GM23338 (cell line): ENCODE data around the gene SYMPK. TPM values are rescaled to one million over a fixed set of nuclear protein-coding genes. Genes with fewer than 3 reads are reported as not detected.

Source experiments
- ATAC-seq: fragments of 200-7000 bp; cut with Tn5 transposase; 3 replicates; pipeline ENCODE4 v1.9.1; 2020
- DNase-seq: peaks from one replicate; pipeline ENCODE4 v3.0.0-alpha.2; 2015; ENCODE audit warnings: low spot score
- H2AFZ ChIP-seq: fragments of 200-600 bp; sonication (generic); 2 replicates; pipeline ENCODE4 v1.8.0; 2016; ENCODE audit warnings: antibody characterized with exemption, mild to moderate bottlenecking, moderate library complexity
- H3F3A ChIP-seq: fragments of 200-600 bp; sonication (generic); replicated peaks from 2 replicates; pipeline ENCODE4 v1.8.0; 2017; ENCODE audit warnings: antibody characterized with exemption, mixed run types, low read depth
- H3K27ac ChIP-seq: fragments of 200-600 bp; sonication (generic); 2 replicates; pipeline ENCODE4 v1.6.1; 2016; ENCODE audit warnings: low read depth
- H3K27me3 ChIP-seq: fragments of 200-600 bp; sonication (generic); 2 replicates; pipeline ENCODE4 v1.8.0; 2016; ENCODE audit warnings: mild to moderate bottlenecking, mixed run types, moderate library complexity; ENCODE audit not compliant: insufficient read depth
- H3K36me3 ChIP-seq: fragments of 200-600 bp; sonication (generic); 2 replicates; pipeline ENCODE4 v1.8.0; 2016; ENCODE audit warnings: mild to moderate bottlenecking; ENCODE audit not compliant: insufficient read depth
- H3K4me1 ChIP-seq: fragments of 200-600 bp; sonication (generic); 2 replicates; pipeline ENCODE4 v1.8.0; 2016; ENCODE audit warnings: mild to moderate bottlenecking, moderate library complexity; ENCODE audit not compliant: insufficient read depth
- H3K4me2 ChIP-seq: fragments of 200-600 bp; sonication (generic); 2 replicates; pipeline ENCODE4 v1.7.1; 2017; ENCODE audit warnings: mixed run types
- H3K4me3 ChIP-seq: fragments of 200-600 bp; sonication (generic); 2 replicates; pipeline ENCODE4 v1.6.1; 2016; ENCODE audit warnings: mixed run types
- H3K79me2 ChIP-seq: fragments of 200-600 bp; sonication (generic); replicated peaks from 2 replicates; pipeline ENCODE4 v1.8.0; 2017; ENCODE audit warnings: mild to moderate bottlenecking; ENCODE audit not compliant: insufficient read depth
- H3K9me2 ChIP-seq: fragments of 200-600 bp; sonication (generic); 2 replicates; pipeline ENCODE4 v1.8.0; 2017; ENCODE audit not compliant: insufficient read depth
- H4K20me1 ChIP-seq: fragments of 200-600 bp; sonication (generic); replicated peaks from 2 replicates; pipeline ENCODE4 v1.8.0; 2017; ENCODE audit warnings: mild to moderate bottlenecking; ENCODE audit not compliant: insufficient read depth
- H3K27ac Mint-ChIP-seq: 2 replicates; pipeline ENCODE4 v1.8.0; 2020; ENCODE audit warnings: inconsistent platforms, mild to moderate bottlenecking, moderate library complexity, mixed read lengths
- H3K27me3 Mint-ChIP-seq: 3 replicates; pipeline ENCODE4 v1.8.0; 2022; ENCODE audit warnings: low read depth, mild to moderate bottlenecking, moderate library complexity, mixed read lengths, inconsistent platforms; ENCODE audit not compliant: insufficient read depth, poor library complexity
- H3K36me3 Mint-ChIP-seq: 3 replicates; pipeline ENCODE4 v1.8.0; 2021; ENCODE audit warnings: low read depth, mild to moderate bottlenecking, inconsistent platforms, moderate library complexity, mixed read lengths
- H3K4me1 Mint-ChIP-seq: 3 replicates; pipeline ENCODE4 v1.8.0; 2020; ENCODE audit warnings: mild to moderate bottlenecking, inconsistent platforms, mixed read lengths
- H3K4me3 Mint-ChIP-seq: 3 replicates; pipeline ENCODE4 v1.8.0; 2021; ENCODE audit warnings: moderate library complexity, mild to moderate bottlenecking, inconsistent platforms, mixed read lengths
- H3K9me3 Mint-ChIP-seq: 3 replicates; pipeline ENCODE4 v1.8.0; 2020; ENCODE audit warnings: moderate library complexity, mild to moderate bottlenecking, inconsistent platforms, mixed read lengths
- CREB1 ChIP-seq: fragments of 250-450 bp; sonication (Bioruptor Pico); IDR thresholded peaks from 2 replicates; pipeline ENCODE4 v1.5.0; 2020; ENCODE audit warnings: low read depth, mild to moderate bottlenecking, moderate library complexity
- EZH2 ChIP-seq: fragments of 200-600 bp; sonication (generic); IDR thresholded peaks from one replicate; pipeline ENCODE4 v1.8.0; 2017; ENCODE audit warnings: antibody characterized with exemption, mild to moderate bottlenecking, low read depth; ENCODE audit not compliant: unreplicated experiment
- NANOG ChIP-seq: IDR thresholded peaks from 2 replicates; pipeline ENCODE4 v1.6.1; 2016; ENCODE audit warnings: antibody characterized with exemption, borderline replicate concordance
- POLR2AphosphoS5 ChIP-seq: IDR thresholded peaks from 2 replicates; pipeline ENCODE4 v1.6.1; 2016; ENCODE audit warnings: antibody characterized with exemption, low read depth
- REST ChIP-seq: IDR thresholded peaks from one replicate; pipeline ENCODE4 v1.6.1; 2018; ENCODE audit warnings: antibody characterized with exemption; ENCODE audit not compliant: unreplicated experiment
- STAT1 ChIP-seq: IDR thresholded peaks from one replicate; pipeline ENCODE4 v1.6.1; 2016; ENCODE audit warnings: antibody characterized with exemption; ENCODE audit not compliant: unreplicated experiment
- ZNF114 ChIP-seq: fragments of 250-450 bp; sonication (Bioruptor Pico); IDR thresholded peaks from 2 replicates; pipeline ENCODE4 v1.5.0; 2020; ENCODE audit warnings: mild to moderate bottlenecking, moderate library complexity
- ZNF331 ChIP-seq: fragments of 250-450 bp; sonication (Bioruptor Pico); IDR thresholded peaks from 2 replicates; pipeline ENCODE4 v1.5.0; 2020; ENCODE audit warnings: low read depth, mild to moderate bottlenecking, moderate library complexity
- polyA plus RNA-seq: library from polyadenylated mRNA; unstranded; fragments of >200 nt; fragmentation: Nextera tagmentation; extraction: Ambion mirVana; gene quantifications from 2 replicates; pipeline ENCODE4 v1.2.1, GENCODE V29; 2016
- total RNA-seq: library from RNA; depleted of rRNA; stranded (reverse); fragments of >200 nt; shearing (Covaris generic); gene quantifications from 2 replicates; pipeline ENCODE4 v1.2.3, GENCODE V29; 2014
- TF ChIP-seq, protein P1 (sequence below): fragments of 250-450 bp; sonication (Bioruptor Pico); IDR thresholded peaks from 2 replicates; pipeline ENCODE4 v1.5.0; 2020; ENCODE audit warnings: mild to moderate bottlenecking, moderate library complexity
- TF ChIP-seq, protein P2 (sequence below): IDR thresholded peaks from 2 replicates; pipeline ENCODE4 v1.6.1; 2016; ENCODE audit warnings: antibody characterized with exemption
- TF ChIP-seq, protein P3 (sequence below), 2 experiments: fragments of 200-600 bp in 1 of 2; sonication (generic) in 1 of 2; conservative IDR thresholded peaks; 2 replicates each; pipeline versions ENCODE4 v1.5.1 to v1.6.1; 2016 to 2017; ENCODE audit warnings: antibody characterized with exemption in 2 of 2, low read depth in 2 of 2, mild to moderate bottlenecking in 2 of 2, moderate library complexity in 1 of 2

Gene SYMPK
- total and polyA plus RNA-seq, 2 experiments from 2014 or later: 36.8 to 82.1 TPM

GRCh38 chr19:45885556-45886426 is 22.8 kb upstream of the SYMPK start, which contains the start of gene IRF2BP1:
TSS of gene IRF2BP1 (minus strand) at chr19:45886141. CDS start at chr19:45885774, 367 bp downstream.
- no peaks in the 10 kb centered on the region for H3K36me3 ChIP-seq
- TF ChIP-seq ZNF114 (no peak), NANOG (no peak), REST (no peak), POLR2AphosphoS5 (peak; percentile 52), STAT1 (no peak), EZH2 (no peak), ZNF331 (CRISPR knock-in tag) (no peak), CREB1 (CRISPR knock-in tag) (peak; percentile 25; the same call in 1 of the 2 replicates)
- TF ChIP-seq, protein P1, sequence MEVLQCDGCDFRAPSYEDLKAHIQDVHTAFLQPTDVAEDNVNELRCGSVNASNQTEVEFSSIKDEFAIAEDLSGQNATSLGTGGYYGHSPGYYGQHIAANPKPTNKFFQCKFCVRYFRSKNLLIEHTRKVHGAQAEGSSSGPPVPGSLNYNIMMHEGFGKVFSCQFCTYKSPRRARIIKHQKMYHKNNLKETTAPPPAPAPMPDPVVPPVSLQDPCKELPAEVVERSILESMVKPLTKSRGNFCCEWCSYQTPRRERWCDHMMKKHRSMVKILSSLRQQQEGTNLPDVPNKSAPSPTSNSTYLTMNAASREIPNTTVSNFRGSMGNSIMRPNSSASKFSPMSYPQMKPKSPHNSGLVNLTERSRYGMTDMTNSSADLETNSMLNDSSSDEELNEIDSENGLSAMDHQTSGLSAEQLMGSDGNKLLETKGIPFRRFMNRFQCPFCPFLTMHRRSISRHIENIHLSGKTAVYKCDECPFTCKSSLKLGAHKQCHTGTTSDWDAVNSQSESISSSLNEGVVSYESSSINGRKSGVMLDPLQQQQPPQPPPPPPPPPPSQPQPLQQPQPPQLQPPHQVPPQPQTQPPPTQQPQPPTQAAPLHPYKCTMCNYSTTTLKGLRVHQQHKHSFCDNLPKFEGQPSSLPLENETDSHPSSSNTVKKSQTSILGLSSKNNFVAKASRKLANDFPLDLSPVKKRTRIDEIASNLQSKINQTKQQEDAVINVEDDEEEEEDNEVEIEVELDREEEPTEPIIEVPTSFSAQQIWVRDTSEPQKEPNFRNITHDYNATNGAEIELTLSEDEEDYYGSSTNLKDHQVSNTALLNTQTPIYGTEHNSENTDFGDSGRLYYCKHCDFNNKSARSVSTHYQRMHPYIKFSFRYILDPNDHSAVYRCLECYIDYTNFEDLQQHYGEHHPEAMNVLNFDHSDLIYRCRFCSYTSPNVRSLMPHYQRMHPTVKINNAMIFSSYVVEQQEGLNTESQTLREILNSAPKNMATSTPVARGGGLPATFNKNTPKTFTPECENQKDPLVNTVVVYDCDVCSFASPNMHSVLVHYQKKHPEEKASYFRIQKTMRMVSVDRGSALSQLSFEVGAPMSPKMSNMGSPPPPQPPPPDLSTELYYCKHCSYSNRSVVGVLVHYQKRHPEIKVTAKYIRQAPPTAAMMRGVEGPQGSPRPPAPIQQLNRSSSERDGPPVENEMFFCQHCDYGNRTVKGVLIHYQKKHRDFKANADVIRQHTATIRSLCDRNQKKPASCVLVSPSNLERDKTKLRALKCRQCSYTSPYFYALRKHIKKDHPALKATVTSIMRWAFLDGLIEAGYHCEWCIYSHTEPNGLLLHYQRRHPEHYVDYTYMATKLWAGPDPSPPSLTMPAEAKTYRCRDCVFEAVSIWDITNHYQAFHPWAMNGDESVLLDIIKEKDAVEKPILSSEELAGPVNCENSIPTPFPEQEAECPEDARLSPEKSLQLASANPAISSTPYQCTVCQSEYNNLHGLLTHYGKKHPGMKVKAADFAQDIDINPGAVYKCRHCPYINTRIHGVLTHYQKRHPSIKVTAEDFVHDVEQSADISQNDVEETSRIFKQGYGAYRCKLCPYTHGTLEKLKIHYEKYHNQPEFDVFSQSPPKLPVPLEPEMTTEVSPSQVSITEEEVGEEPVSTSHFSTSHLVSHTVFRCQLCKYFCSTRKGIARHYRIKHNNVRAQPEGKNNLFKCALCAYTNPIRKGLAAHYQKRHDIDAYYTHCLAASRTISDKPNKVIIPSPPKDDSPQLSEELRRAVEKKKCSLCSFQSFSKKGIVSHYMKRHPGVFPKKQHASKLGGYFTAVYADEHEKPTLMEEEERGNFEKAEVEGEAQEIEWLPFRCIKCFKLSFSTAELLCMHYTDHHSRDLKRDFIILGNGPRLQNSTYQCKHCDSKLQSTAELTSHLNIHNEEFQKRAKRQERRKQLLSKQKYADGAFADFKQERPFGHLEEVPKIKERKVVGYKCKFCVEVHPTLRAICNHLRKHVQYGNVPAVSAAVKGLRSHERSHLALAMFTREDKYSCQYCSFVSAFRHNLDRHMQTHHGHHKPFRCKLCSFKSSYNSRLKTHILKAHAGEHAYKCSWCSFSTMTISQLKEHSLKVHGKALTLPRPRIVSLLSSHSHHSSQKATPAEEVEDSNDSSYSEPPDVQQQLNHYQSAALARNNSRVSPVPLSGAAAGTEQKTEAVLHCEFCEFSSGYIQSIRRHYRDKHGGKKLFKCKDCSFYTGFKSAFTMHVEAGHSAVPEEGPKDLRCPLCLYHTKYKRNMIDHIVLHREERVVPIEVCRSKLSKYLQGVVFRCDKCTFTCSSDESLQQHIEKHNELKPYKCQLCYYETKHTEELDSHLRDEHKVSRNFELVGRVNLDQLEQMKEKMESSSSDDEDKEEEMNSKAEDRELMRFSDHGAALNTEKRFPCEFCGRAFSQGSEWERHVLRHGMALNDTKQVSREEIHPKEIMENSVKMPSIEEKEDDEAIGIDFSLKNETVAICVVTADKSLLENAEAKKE (CRISPR knock-in tag): no peak
- TF ChIP-seq, protein P2, sequence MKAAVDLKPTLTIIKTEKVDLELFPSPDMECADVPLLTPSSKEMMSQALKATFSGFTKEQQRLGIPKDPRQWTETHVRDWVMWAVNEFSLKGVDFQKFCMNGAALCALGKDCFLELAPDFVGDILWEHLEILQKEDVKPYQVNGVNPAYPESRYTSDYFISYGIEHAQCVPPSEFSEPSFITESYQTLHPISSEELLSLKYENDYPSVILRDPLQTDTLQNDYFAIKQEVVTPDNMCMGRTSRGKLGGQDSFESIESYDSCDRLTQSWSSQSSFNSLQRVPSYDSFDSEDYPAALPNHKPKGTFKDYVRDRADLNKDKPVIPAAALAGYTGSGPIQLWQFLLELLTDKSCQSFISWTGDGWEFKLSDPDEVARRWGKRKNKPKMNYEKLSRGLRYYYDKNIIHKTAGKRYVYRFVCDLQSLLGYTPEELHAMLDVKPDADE: peak; percentile 76
- TF ChIP-seq, protein P3, sequence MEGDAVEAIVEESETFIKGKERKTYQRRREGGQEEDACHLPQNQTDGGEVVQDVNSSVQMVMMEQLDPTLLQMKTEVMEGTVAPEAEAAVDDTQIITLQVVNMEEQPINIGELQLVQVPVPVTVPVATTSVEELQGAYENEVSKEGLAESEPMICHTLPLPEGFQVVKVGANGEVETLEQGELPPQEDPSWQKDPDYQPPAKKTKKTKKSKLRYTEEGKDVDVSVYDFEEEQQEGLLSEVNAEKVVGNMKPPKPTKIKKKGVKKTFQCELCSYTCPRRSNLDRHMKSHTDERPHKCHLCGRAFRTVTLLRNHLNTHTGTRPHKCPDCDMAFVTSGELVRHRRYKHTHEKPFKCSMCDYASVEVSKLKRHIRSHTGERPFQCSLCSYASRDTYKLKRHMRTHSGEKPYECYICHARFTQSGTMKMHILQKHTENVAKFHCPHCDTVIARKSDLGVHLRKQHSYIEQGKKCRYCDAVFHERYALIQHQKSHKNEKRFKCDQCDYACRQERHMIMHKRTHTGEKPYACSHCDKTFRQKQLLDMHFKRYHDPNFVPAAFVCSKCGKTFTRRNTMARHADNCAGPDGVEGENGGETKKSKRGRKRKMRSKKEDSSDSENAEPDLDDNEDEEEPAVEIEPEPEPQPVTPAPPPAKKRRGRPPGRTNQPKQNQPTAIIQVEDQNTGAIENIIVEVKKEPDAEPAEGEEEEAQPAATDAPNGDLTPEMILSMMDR (conservative IDR thresholded peaks at IDR 0.05; ENCODE audit: low read depth in 2 of 2): no peak
- Mint-ChIP-seq H3K36me3 (peaks cover 8% of the 10 kb centered on the region), H3K4me3 (peak within 1 kb of the TSS; percentile 95), H3K27ac (peak within 1 kb of the TSS; percentile 99), H3K4me1 (peaks cover 23% of the 10 kb centered on the region), H3K9me3 (peaks cover 2% of the 10 kb centered on the region; the same call in 1 of the 3 replicates), H3K27me3 (peaks cover 24% of the 10 kb centered on the region)
- peak within 1 kb of the TSS; percentile 71 for H3K4me3 ChIP-seq
- H4K20me1 ChIP-seq: 0 out of 2 replicates have a peak, but pooled peaks cover 4% of the 10 kb centered on the region
- H3K27ac ChIP-seq: peak within 1 kb of the TSS; percentile 73
- peak; percentile 97 for DNase-seq
- H3F3A ChIP-seq: peaks cover 20% of the 10 kb centered on the region; the same call in 1 of the 2 replicates
- peak within 1 kb of the TSS; percentile 84 for H2AFZ ChIP-seq
- no peaks in the 10 kb centered on the region for H3K9me2 ChIP-seq
- H3K4me1 ChIP-seq: peaks cover 27% of the 10 kb centered on the region
- H3K27me3 ChIP-seq: no peaks in the 10 kb centered on the region
- ATAC-seq: peak; percentile 32
- H3K79me2 ChIP-seq: 0 out of 2 replicates have a peak, but pooled peaks cover 5% of the 10 kb centered on the region
- peak within 1 kb of the TSS; percentile 81 for H3K4me2 ChIP-seq
